Measurements from ENCODE around the gene RAPGEF3.

The RAPGEF3 gene, protein sequence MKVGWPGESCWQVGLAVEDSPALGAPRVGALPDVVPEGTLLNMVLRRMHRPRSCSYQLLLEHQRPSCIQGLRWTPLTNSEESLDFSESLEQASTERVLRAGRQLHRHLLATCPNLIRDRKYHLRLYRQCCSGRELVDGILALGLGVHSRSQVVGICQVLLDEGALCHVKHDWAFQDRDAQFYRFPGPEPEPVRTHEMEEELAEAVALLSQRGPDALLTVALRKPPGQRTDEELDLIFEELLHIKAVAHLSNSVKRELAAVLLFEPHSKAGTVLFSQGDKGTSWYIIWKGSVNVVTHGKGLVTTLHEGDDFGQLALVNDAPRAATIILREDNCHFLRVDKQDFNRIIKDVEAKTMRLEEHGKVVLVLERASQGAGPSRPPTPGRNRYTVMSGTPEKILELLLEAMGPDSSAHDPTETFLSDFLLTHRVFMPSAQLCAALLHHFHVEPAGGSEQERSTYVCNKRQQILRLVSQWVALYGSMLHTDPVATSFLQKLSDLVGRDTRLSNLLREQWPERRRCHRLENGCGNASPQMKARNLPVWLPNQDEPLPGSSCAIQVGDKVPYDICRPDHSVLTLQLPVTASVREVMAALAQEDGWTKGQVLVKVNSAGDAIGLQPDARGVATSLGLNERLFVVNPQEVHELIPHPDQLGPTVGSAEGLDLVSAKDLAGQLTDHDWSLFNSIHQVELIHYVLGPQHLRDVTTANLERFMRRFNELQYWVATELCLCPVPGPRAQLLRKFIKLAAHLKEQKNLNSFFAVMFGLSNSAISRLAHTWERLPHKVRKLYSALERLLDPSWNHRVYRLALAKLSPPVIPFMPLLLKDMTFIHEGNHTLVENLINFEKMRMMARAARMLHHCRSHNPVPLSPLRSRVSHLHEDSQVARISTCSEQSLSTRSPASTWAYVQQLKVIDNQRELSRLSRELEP

DNA sequence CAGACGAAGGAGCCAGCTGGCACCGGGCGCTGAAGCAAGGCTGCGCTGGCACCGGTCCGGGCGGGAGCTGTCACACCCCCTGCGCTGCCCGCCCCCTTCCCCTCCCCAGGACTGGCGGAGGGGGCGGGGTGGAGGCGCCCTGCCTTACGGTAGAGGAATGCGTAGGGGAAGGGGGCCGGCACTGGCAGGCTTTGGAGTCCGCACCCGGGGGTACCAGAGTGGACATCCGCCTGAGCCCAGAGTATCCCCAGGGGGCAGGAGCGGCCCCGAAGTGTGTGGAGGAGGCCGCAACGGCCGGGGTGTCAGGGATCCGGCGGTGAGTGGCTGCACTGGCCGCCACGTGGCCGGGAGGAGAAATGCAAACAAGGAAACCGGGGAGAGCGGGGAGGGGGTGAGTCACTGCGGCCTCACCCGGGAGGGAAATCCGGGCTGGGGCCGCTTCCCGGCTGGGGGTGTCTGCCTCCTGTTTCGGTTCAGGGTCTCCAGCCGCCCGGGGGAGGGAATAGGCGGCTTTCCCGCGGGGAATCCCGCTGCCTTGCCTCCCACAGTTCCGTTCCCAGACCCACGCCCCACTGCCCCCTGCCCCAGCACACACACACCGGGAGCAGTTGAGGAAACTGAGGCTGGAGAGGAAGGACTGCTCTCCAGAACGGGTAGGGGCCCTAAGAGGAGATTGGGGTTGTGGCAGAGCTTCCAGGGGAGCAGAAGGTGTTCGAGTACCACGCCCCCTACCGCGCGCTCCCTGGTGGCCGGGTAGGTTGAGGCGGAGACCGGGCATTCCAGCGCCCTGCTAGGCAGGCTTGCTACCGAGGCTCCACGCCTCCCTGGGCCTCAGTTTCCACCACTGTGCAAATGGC lies at the start of gene RAPGEF3:
TSS of gene RAPGEF3 (minus strand) at position 47 of the 857 bp plus-strand sequence. CDS start 324 bp downstream, outside the sequence.
- DNase-seq (ENCODE audit: low read depth) = peak; percentile 60

DNA sequence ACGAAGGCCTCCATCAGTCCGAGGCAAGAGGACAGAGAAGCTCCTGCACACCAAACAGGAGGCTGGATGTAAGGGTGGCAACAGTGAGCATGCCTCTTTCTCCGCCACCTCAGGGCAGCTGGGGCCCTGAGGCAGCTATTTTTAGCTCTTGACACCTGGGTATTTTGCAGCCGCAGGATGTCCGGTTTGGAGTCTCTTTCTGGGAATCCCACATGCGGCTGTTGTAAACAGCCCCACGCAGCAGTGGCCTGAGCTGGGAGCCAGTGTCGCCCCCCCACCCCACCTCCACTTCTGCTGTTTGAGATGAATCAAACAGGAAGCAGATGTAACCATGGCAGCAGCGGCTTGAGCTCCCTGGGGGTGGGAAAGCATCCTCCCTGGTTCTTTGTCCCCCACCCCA lies 49.4 kb upstream of the RAPGEF3 start:
- DNase-seq (ENCODE audit: low read depth) = peak; percentile 74

DNA sequence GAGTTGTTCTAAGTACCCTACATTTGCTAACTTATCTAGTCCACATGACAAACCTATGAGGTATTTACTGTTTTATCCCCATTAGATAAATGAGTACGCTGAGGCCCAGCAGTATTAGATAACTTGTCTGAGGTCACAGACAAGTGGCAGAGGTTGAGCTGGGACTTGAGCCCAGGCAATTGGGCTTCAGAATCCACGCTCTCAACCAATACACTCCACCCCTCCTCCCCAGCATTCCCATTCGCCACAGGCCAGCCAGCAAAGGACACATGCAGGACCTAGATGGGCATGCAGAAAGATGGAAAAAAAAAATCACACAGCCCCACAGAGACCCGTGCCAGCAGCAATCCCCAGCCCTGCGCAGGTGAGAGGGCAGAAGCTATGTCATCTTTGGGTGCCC lies 48.7 kb upstream of the RAPGEF3 start:
- DNase-seq (ENCODE audit: low read depth) = no peak

DNA sequence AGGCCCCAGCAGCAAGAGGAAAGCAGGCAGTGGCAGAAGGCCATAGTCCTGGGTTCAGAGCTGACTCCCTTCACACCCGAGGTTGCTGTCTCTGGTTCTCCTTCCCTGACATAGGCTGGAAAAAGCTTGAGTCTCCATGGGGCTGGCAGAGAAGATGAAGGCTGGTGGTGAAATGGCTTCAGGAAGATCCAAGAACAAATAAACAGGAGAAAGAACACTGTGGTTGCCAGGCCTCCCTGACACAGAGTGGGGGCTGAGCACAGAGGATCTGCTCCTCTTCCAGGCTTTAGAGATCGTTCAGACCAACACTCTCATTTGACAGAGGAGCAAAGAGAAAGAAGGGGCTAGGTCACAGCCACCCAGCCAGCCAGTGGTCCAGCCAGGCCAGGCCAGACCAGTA lies 46.7 kb upstream of the RAPGEF3 start:
- no peak for DNase-seq (ENCODE audit: low read depth)

DNA sequence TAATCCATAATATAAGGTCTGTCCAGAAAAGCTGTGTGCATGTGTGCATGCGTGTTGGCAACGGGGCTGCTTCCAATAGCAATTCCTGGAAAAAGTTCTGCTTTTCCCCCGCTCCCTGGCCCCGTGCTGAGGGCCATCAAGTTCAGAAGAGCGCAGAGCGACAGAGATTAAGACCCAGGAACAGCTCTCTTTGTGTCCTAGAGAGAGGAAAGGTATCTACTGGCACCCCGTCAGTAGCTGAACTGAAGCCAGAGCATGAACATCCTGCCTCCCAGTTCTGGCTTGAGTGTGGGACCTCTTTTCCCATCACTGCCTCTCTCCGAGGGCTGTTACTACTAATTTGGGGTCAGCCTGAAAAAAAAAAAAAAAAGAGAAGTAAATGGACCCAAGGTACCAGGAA lies 45.5 kb upstream of the RAPGEF3 start:
- no peak for DNase-seq (ENCODE audit: low read depth)

DNA sequence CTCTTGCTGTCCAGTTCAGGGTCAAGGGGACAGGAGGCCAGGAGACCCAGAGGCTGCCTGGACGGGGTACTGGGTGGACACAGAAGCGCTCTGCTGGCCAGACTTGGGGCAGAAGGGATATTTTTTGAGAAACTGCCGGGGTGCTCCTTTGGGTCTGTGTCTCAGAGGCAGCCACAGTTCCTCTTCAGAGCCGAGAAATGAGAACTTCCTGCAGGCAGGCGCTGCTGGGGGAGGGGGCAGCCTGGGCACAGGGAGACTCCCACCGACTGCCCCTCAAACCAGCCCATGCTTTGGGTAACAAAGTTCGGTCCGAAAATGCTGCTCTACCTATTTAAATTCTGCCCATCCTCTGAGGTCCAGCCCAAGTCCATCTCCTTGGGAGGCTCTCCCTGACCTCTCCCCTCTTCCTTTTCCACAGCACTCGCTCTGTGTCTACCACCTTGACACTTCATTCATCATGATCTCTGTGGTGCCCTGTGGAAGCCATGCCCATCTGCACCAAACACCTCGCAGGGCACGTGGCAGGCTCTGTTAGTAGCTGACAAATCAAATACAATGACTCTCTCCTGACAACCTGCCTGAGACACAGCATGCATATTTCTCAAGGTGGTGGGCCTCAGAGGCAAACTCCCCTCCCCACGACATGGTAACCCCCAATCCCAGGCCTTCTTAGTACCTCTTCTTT lies 44.7 kb upstream of the RAPGEF3 start:
- no peak for DNase-seq (ENCODE audit: low read depth)

DNA sequence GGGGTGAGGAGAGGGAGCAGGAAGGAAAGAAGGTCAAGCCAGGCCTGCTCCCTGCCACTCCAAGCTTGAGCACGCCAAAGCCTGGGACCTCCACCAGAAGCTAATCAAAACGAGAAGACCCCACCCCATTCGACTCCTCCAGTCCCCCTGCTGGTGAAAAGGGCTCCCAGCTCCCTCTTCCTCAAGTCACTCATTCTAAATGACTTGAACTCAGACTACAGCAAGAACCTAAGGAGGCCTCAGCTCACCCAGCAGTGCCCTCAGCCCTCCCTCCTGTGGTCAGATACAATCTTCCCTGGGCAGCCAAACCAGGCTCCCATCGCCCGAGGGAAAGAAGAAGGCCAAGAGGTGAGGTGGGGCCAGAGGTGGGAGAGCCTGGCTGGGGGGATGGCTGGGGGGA lies 43.6 kb upstream of the RAPGEF3 start:
- DNase-seq (ENCODE audit: low read depth) = no peak

DNA sequence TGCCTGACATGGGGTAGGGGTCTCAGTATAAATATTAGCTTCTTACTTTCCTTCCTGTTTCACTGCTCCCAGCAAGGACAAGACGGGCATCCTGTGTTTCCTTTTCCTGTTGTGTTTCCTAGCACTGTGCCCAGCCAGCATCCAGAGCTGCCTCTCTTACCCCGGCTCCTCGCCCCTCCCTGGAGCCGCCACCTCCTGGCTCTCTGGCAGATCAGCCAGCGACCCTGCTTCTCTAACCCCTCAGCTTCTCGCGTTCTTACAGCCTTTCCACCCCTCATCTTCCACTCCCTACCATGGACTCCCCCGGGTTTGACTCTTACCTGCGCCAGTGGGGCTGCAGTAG lies 43.2 kb upstream of the RAPGEF3 start:
- DNase-seq (ENCODE audit: low read depth) = no peak

DNA sequence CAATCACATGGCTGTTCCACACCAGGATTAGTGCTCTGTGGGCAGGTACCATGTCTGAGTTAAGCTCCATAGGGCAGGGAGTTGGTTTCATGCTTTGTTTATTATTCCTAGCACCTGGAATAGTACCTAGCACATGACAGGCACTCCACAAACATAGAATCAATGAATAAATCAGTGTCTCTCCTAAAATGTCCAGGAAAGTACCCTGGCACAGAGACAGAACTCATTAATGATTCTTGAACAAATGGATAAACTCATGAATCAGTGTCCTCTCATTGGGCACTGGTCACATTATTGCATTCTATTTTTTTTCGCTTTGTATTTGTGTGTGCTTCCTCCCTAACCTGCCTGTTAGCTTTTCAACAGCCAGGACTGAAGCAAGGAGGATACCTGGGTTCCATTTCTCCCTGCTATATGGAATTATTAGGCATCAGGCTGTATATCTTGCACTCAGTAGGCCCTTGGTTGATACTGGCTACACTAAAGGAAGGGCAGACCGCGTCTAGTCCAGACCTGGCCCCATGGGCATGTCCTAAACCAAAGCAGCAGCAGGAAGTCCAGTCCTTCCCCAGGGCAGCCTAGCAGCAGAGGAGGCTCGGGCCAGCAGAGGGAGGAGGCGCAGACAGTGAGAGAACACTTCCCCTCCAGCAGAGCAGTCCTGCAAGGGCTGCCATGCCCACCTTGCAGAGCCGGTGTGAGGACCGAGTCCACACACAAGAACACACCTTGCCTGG lies 42.7 kb upstream of the RAPGEF3 start:
- DNase-seq (ENCODE audit: low read depth) = no peak

DNA sequence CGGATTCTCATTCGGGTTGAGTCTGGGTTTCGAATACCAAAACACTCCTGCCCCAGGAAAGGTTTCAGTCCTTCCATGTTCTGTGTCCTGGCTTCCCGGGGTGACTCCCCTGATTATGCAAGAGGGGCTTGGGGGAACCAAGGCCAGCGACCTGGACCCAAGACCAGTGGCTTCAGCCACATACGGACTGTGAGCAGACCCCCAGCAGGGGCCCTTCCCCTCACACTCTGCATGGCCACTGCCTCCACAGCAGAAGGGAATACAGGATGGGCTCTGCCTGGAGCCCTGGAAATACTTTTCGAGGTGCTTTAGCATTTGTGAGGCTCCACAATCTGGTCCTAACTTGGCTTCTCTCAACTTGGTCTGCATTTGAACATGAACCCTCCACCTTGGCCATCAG lies 41.9 kb upstream of the RAPGEF3 start:
- DNase-seq (ENCODE audit: low read depth) = no peak

DNA sequence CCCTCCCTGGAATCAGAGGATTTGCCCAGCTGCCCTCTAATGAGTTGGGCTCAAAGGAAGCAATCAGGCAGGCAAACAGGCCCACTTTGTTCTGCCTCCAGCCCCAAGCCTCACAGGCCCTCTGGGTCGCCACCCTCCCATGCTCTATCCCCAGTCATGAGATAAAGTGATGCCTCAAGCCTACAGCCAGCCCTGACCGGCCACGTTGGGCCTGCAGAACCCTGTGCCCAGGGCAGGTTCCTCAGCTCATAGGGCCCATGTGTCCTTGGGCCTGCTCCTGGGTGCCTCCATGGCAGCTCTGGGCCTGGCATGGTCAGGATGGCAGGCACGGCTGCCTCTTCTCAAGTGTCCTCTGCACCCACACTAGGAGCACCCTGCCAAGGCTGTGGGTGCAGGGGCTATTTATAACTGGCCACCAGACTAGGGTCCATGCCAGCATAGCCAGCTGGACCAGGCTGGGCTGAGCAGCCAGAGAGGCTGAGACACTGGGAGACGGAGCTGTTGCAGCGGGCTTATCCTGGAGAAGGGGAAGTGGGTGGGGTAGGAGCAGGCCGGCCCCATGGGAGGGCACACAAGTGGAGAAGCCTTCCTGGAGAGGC lies 40.8 kb upstream of the RAPGEF3 start:
- no peak for DNase-seq (ENCODE audit: low read depth)

DNA sequence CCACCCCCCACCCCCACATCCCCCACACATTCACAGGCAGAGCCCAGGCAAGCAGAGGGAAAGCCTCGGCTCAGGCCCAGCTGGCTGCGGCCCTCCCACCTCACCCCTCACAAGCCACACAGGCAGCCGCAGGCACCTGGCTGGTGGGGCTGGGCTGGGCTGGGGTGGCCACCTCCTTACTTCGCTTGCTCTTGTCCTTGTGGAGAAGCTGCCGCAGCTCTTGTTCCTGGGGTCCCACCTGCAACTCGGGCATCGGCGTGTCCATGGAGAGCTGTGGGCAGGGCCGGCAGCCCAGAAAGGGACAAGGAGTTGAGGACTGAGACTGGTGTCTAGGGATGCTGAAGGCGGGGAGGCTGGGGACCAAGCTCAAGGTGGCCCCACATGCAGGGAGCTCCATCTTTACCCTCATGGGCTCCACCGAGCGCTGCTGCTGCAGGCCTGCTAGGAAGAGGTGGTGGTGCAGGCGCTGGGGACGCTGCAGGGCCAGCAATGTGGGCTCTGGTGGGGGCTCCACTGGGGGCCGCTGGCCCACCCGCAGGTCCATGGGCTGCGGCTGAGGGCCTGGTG lies 39.8 kb upstream of the RAPGEF3 start:
- no peak for DNase-seq (ENCODE audit: low read depth)

DNA sequence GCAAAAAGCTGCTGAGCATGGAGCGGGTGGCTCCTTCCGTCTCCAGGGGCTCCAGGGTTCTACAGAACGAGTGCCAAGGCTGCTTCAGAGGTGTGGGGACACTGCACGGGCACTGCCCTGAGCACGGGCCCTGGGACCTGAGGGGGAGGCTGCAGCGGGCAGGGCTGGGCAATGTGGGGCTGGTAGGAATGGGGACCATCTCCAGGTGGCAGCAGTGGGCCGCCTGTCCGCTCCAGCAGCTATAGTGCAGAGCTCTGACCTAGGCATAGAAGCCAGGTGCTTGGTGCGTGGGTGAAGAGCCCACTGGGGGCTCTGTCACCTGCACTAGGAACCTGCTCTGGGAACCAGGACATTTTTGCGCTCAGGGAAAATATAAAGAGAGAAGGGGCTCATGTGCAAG lies 38.8 kb upstream of the RAPGEF3 start:
- DNase-seq (ENCODE audit: low read depth) = no peak

DNA sequence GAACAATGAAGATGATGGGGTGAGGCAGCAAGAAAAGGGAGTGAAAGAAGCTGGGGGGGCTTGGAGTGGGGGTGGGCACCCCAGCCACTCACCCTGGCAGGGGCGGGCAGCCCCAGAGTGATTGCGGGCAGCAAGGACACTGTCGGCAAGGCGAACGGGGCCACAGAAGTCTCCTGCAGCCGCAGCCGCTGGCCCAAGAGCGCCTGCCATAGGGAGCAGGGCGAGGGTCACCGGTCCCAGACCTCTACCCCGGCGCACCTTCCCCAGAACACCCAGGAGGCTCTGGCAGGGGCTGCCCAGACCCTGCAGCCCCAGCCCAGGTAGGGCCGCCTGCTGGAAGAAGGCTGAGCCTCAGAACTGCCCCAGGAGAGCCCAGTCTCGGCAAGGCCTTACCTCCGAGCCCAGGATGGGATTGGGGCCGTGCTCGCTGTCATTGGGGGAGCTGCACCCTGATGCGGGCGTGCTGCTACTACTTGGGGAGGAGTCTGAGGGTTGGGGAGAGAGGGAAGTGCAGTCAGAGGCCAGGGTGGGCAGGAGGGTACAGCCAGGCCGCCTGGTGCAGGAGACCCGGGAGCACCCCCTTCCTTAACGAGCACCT lies 37.2 kb upstream of the RAPGEF3 start:
- DNase-seq (ENCODE audit: low read depth) = no peak

DNA sequence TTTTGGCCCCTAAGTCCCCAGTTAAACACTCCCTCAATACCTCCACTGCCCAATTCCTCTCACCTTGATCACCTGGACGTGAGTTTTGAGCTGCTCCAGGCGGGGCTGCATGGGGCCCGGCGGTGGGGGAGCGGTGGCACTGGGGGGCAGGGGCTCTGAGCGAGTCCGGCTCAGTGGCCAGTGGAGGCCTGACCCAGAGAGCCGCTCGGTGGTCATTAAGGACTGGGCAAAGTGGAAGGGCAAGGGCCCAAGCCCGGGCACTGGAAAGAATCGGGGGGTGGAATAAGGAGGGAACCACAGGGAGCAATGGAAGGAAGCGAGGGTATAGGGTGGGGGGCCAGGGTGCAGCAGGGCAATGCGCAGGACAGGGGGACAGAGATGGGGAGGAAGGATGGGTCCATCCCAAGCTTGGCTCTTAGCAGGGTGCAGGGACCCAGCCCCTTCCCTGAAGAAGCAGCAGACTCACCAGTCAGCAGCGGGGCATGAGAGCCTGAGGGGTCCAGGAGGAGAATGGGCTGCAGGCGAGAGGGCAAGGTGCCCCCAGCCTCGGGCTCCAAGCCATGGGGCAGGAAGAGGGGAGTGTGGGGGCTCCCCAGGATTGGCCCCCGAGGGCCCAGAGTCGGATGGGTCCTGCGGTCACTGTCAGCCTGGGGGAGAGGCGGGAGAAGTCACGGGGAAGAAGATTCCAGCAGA lies 36.6 kb upstream of the RAPGEF3 start:
- DNase-seq (ENCODE audit: low read depth) = no peak

DNA sequence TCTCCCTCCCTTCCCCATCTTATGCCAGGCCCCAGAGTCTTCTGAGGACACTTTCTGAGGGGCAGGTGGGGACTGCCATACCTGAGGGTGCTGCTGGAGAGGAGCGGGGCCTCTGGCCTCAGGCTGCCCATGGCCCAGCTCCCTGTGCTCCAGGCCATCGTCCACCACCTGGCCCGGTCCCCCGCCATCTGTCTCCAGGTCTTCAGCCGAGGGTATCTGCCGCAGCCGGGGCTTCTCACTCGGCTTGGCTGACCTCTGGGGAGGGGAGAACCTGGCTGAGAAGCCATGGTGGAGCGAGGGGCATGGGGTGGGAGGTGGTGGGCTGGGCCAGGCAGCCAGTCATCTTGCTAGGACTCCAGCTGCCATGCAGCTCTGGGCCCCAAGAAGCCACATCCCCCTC lies 36.0 kb upstream of the RAPGEF3 start:
- no peak for DNase-seq (ENCODE audit: low read depth)

DNA sequence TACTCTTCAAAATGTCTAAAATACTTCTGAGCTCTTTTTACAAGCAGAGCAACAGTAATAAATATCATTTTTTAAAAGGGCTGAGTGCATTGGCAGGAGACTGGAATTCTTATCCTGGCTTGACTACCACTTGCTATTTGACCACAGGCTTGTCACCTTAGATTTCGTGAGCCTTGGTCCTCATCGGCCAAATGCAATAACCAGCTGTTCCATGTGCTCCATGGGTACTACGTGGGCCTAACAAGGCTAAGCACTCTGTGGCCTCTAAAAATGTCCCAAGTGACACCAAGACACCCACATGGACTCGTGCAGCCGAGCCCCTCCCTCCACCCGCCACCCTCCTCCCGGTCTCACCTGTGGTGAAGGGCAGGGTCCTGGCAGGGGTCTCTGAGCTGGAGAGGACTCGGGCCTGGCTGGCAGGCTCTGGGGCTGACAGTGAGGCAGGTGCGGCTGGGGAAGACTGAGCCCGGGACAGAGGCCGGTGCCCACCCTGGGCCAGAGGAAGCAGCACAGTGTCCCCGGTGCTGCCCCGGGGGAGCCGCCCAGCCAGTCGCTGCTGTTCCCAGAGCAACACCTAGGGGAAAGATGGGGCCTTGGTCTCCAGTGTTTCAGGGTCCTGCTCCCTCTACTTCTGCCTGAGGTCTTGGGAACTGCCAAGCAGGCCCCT lies 34.5 kb upstream of the RAPGEF3 start:
- DNase-seq (ENCODE audit: low read depth) = no peak

DNA sequence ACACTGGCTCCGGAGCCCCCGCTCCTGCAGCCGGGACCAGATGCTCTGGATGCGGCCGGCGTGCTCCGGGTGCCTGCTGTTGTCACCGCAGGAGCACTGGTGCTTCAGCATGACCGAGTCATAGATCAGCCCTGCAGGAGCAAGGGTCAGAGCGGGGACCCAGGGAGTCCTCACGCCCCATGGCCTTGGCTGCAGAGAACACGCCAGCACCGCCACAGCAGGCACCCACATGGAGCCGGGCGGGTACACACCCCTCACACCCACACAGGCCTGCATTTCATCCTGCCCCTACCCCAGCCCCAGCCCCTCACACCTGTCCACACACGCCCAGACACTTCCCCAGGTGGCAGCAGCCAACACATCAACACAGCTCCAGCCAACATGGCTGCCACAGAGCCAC lies 33.2 kb upstream of the RAPGEF3 start:
- DNase-seq (ENCODE audit: low read depth) = no peak

DNA sequence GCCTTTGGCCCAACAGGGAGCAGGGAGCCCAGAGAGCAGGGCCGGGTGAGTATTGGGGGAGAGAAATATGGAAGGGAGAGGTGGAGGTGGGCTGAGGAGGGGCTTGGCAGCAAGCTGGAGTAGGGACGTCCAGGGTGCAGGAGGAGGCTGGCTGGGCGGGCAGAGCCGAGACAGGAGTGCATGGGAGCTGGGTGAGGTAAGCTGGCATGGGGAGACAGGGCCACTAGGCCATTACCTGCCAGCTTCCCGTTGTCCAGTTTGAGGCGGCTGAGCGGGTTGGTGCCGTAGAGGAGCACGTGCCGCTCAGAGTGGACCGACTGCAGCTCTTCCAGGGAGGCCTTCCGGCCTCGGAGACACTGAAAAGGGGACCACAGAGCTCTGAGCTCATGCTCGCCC lies 32.7 kb upstream of the RAPGEF3 start:
- DNase-seq (ENCODE audit: low read depth) = no peak
